GM18508 (cell line): ENCODE data around the gene SUCLA2.

Experiments used
- ATAC-seq: cut with Tn5 transposase; IDR thresholded peaks from one replicate; pipeline ENCODE4 v1.9.1; 2021; ENCODE audit warnings: moderate number of reproducible peaks; ENCODE audit not compliant: insufficient read depth, unreplicated experiment

Gene SUCLA2

DNA sequence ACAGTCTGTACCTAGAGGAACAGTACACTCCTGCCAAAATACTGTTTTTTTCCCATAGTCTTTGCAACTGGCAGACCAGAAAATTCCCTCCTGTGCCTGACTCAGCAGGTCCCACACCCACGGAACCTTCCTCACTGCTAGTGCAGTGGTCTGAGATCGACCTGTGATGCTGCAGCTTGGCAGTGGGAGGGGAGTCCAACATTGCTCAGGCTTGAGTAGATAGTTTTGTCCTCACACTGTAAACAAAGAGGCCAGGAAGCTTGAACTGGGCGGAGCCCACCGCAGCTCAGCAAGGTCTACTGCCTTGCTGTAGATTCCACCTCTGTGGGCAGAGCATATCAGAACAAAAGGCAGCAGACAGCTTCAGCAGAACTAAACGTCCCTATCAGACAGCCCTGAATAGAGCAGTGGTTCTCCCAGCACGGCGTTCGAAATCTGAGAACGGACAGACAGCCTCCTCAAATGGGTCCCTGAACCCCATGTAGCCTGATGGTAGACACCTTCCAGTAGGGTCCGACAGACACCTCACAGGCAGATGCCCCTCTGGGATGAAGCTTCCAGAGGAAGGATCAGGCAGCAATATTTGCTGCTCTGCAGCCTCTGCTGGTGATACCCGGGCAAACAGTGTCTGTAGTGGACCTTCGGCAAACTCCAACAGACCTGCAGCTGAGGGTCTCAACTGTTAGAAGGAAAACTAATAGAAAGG is 92.7 kb downstream of the SUCLA2 start:
- no peak for ATAC-seq

- no peak for ATAC-seq
Observed at GRCh38 chr13:47904891-47905290, 96.2 kb downstream of the SUCLA2 start.

- ATAC-seq, result no peak
Observed at GRCh38 chr13:47904241-47904640, 96.8 kb downstream of the SUCLA2 start.

DNA sequence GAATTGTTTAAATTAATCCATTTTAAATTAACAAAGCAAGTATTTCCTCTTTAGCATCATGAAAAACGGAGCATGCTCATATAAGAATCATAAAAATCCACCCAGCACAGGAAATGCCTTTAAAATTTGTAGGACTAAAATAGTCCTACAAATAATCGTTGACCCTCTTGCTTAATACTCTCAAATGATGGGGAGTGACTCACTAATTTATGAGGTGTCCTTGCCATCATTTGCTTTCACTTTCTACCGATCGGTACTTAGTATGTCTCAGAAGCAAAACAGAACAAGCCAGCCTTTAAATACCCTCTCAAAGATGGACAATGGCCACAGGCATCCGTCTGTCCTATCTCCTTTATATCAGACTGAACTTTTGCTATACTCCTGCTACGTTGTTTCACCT is 97.2 kb downstream of the SUCLA2 start:
- no peak for ATAC-seq

- no peak for ATAC-seq
Observed at GRCh38 chr13:47901441-47901840, 99.6 kb downstream of the SUCLA2 start.

- no peak for ATAC-seq
Observed at GRCh38 chr13:47898080-47898479, 103.0 kb downstream of the SUCLA2 start.

GRCh38 chr13:47897411-47898050 is 103.5 kb downstream of the SUCLA2 start:
- ATAC-seq, result no peak

DNA sequence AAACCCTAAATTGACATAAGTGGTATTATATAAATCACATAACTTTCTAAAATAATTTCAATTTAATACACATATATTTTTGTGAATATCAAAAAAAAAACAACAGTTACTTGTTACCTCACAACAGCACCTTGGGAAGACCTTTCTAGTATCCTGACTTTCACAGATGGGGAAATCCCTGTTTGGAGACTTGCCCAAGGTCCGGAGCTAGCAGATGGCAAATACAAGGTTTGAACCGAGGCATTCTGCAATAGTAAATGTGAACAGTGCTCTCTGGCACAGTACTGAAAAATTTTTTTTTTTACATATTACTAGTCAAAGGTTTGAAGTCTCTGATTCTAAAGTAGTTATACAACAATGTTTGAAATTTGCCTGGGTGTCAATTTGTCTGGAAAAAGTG is 104.5 kb downstream of the SUCLA2 start:
- ATAC-seq, result no peak

DNA sequence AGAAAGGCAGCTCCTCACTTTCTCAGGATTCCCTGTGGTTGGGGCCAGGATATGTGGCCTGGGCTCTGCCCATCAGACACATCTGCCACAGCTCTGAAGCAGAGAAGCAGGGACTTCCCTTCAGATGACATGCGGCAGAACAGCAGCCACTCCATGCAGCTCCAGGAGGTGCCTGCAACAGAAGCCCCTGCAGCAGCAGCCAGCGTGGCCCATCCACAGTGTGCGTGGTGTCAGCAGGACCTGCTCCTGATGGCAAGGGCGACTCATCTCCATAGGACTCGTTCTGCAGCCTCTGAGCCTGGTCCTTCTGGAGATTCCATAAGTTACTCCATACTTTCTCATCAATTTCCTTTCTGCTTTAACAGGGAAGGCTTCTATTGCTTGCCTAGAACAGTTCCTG is 105.0 kb downstream of the SUCLA2 start:
- ATAC-seq, result no peak

- no peak for ATAC-seq
Observed at GRCh38 chr13:47893527-47893926, 107.5 kb downstream of the SUCLA2 start.
